K562 (cell line): ENCODE measurements around the gene VARS1. TPM values are rescaled to one million over a fixed set of nuclear protein-coding genes. Genes with fewer than 3 reads are reported as not detected.

ENCODE experiments used
- BACH1 ChIP-seq: fragments of 200-800 bp; sonication (Bioruptor generic); IDR thresholded peaks from 2 replicates; pipeline ENCODE4 v1.6.1; 2016; ENCODE audit warnings: missing genetic modification characterization, missing compliant biosample characterization
- CBX1 ChIP-seq: sonication (generic); IDR thresholded peaks from 2 replicates; pipeline ENCODE4 v1.6.1; 2016; ENCODE audit warnings: antibody characterized with exemption, low read depth, mild to moderate bottlenecking
- CCAR2 ChIP-seq: fragments of 200-400 bp; formaldehyde crosslinking; IDR thresholded peaks from 2 replicates; pipeline ENCODE4 v1.6.1; 2017; ENCODE audit warnings: mild to moderate bottlenecking, low read depth, low read length
- CXXC5 ChIP-seq: fragments of 250-450 bp; sonication (Bioruptor Pico); IDR thresholded peaks from 2 replicates; pipeline ENCODE4 v1.8.0; 2022; ENCODE audit warnings: inconsistent platforms, mild to moderate bottlenecking, moderate library complexity
- DPF2 ChIP-seq: fragments of 450-650 bp; IDR thresholded peaks from 2 replicates; pipeline ENCODE4 v1.6.1; 2016
- EP400 ChIP-seq: fragments of 450-650 bp; IDR thresholded peaks from 2 replicates; pipeline ENCODE4 v1.6.1; 2017; ENCODE audit warnings: antibody characterized with exemption, mild to moderate bottlenecking, moderate library complexity
- EZH2 ChIP-seq: IDR thresholded peaks from 2 replicates; pipeline ENCODE4 v1.6.1; 2012; ENCODE audit warnings: low read depth, mild to moderate bottlenecking, inconsistent platforms, low read length, borderline replicate concordance
- HDAC3 ChIP-seq: fragments of 450-650 bp; IDR thresholded peaks from 2 replicates; pipeline ENCODE4 v1.6.1; 2018; ENCODE audit warnings: borderline replicate concordance, mild to moderate bottlenecking, moderate library complexity; ENCODE audit not compliant: partially characterized antibody
- HNRNPLL ChIP-seq: fragments of 200-400 bp; formaldehyde crosslinking; IDR thresholded peaks from 2 replicates; pipeline ENCODE4 v1.6.1; 2017; ENCODE audit warnings: low read length, low read depth, mild to moderate bottlenecking; ENCODE audit not compliant: poor library complexity, severe bottlenecking
- JUN ChIP-seq, 2 experiments: sonication (generic) in 1 of 2; formaldehyde crosslinking in 1 of 2; IDR thresholded peaks; 2 replicates each; pipeline versions ENCODE4 v1.6.1 to v1.8.0; 2012 to 2022; ENCODE audit warnings: borderline replicate concordance in 2 of 2, mild to moderate bottlenecking in 2 of 2, improper control_type of control experiment in 1 of 2, low read depth in 1 of 2, low read length in 1 of 2, missing genetic modification reagents in 1 of 2
- JUNB ChIP-seq: fragments of 450-650 bp; formaldehyde crosslinking; conservative IDR thresholded peaks from 2 replicates; pipeline ENCODE4 v1.4.0; 2020; ENCODE audit warnings: mild to moderate bottlenecking
- NR4A1 ChIP-seq, 2 experiments: fragments of 250-450 bp in 1 of 2; fragments of 450-650 bp in 1 of 2; sonication (Bioruptor Pico) in 1 of 2; IDR thresholded peaks; 2 replicates each; pipeline versions ENCODE4 v1.4.0 to v1.6.1; 2016 to 2020; ENCODE audit warnings: mild to moderate bottlenecking in 2 of 2, missing compliant biosample characterization in 1 of 2, missing genetic modification characterization in 1 of 2, moderate library complexity in 1 of 2
- POLR2B ChIP-seq: fragments of 450-650 bp; IDR thresholded peaks from 2 replicates; pipeline ENCODE4 v1.6.1; 2018; ENCODE audit warnings: low read depth; ENCODE audit not compliant: partially characterized antibody
- PTBP1 ChIP-seq: fragments of 200-400 bp; formaldehyde crosslinking; IDR thresholded peaks from 2 replicates; pipeline ENCODE4 v1.6.1; 2017; ENCODE audit warnings: low read depth, low read length
- RBM14 ChIP-seq: fragments of 200-400 bp; formaldehyde crosslinking; IDR thresholded peaks from 2 replicates; pipeline ENCODE4 v1.6.1; 2018; ENCODE audit warnings: low read depth, mild to moderate bottlenecking, low read length, moderate library complexity, borderline replicate concordance; ENCODE audit not compliant: insufficient read depth
- SRSF3 ChIP-seq: fragments of 200-400 bp; formaldehyde crosslinking; IDR thresholded peaks from 2 replicates; pipeline ENCODE4 v1.6.1; 2016; ENCODE audit warnings: mild to moderate bottlenecking, low read length, moderate library complexity; ENCODE audit not compliant: insufficient read depth
- ZBTB33 ChIP-seq: sonication (generic); formaldehyde crosslinking; IDR thresholded peaks from 2 replicates; pipeline ENCODE4 v1.8.1; 2023; ENCODE audit warnings: mild to moderate bottlenecking, missing genetic modification reagents
- ZNF232 ChIP-seq: sonication (generic); formaldehyde crosslinking; IDR thresholded peaks from 2 replicates; pipeline ENCODE4 v1.8.0; 2022; ENCODE audit warnings: mild to moderate bottlenecking, missing genetic modification reagents
- ZNF384 ChIP-seq: IDR thresholded peaks from 2 replicates; pipeline ENCODE4 v1.6.1; 2012; ENCODE audit warnings: low read depth, low read length, improper control_type of control experiment
- polyA plus RNA-seq, 8 experiments: library from polyadenylated mRNA; depleted of rRNA in 4 of 8; stranded (reverse) in 5 of 8; unstranded in 3 of 8; fragments of >200 nt; fragmentation: Nextera tagmentation in 2 of 8; fragmentation: Illumina TruSeq in 1 of 8; extraction: Ambion mirVana in 2 of 8; extraction: Trizol in 1 of 8; gene quantifications; 2 replicates each; pipeline versions ENCODE4 v1.2.1 to v1.2.3, GENCODE V29; 2011 to 2014; ENCODE audit warnings: inconsistent platforms in 1 of 8, missing spikeins in 1 of 8
- total RNA-seq, 7 experiments: library from RNA; depleted of rRNA in 6 of 7; stranded (reverse); fragments of >200 nt in 6 of 7; fragmentation: Illumina TruSeq in 2 of 7; extraction: Trizol in 2 of 7; gene quantifications; 2 replicates each; pipeline versions ENCODE4 v1.2.1 to v1.2.3, GENCODE V29; 2011 to 2021; ENCODE audit warnings: low replicate concordance in 1 of 7
- TF ChIP-seq, protein P1 (sequence below): fragments of 150-350 bp; conservative IDR thresholded peaks from 2 replicates; pipeline ENCODE4 v1.6.1; 2014; ENCODE audit warnings: low read length
- TF ChIP-seq, protein P2 (sequence below): IDR thresholded peaks from 2 replicates; pipeline ENCODE4 v1.6.1; 2011; ENCODE audit not compliant: insufficient read length; ENCODE audit errors: extremely low read depth
- TF ChIP-seq, protein P3 (sequence below): fragments of 250-450 bp; sonication (Bioruptor Pico); IDR thresholded peaks from 2 replicates; pipeline ENCODE4 v1.8.0; 2021; ENCODE audit warnings: borderline replicate concordance, mild to moderate bottlenecking, moderate library complexity; ENCODE audit not compliant: poor library complexity, severe bottlenecking

The VARS1 gene
- total and polyA plus RNA-seq, 9 of the 15 experiments (the other 6 are each of a cell fraction or from before 2014, with no cell fraction given): 2.9 to 488 (median 130) TPM

GRCh38 chr6:31837369-31838113 lies 42.0 kb upstream of the VARS1 start (continued):
- no peak for TF ChIP-seq RBM14
- no peak for TF ChIP-seq DPF2
- no peak for TF ChIP-seq NR4A1 (CRISPR knock-in tag; IDR thresholded peaks at IDR 0.05)
- TF ChIP-seq NR4A1 (tag; IDR thresholded peaks at IDR 0.05): no peak
- TF ChIP-seq, protein P1, sequence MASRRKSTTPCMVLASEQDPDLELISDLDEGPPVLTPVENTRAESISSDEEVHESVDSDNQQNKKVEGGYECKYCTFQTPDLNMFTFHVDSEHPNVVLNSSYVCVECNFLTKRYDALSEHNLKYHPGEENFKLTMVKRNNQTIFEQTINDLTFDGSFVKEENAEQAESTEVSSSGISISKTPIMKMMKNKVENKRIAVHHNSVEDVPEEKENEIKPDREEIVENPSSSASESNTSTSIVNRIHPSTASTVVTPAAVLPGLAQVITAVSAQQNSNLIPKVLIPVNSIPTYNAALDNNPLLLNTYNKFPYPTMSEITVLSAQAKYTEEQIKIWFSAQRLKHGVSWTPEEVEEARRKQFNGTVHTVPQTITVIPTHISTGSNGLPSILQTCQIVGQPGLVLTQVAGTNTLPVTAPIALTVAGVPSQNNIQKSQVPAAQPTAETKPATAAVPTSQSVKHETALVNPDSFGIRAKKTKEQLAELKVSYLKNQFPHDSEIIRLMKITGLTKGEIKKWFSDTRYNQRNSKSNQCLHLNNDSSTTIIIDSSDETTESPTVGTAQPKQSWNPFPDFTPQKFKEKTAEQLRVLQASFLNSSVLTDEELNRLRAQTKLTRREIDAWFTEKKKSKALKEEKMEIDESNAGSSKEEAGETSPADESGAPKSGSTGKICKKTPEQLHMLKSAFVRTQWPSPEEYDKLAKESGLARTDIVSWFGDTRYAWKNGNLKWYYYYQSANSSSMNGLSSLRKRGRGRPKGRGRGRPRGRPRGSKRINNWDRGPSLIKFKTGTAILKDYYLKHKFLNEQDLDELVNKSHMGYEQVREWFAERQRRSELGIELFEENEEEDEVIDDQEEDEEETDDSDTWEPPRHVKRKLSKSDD: no peak
- TF ChIP-seq ZNF232 (CRISPR knock-in tag): no peak
- no peak for TF ChIP-seq HNRNPLL
- TF ChIP-seq JUNB (CRISPR knock-in tag): no peak
- TF ChIP-seq SRSF3: no peak
- TF ChIP-seq ZNF384: no peak
- TF ChIP-seq CBX1: no peak
- TF ChIP-seq JUN (IDR thresholded peaks at IDR 0.05; ENCODE audit: borderline replicate concordance, low read depth, low read length): no peak
- TF ChIP-seq JUN (CRISPR knock-in tag; IDR thresholded peaks at IDR 0.05; ENCODE audit: borderline replicate concordance): no peak
- TF ChIP-seq, protein P2, sequence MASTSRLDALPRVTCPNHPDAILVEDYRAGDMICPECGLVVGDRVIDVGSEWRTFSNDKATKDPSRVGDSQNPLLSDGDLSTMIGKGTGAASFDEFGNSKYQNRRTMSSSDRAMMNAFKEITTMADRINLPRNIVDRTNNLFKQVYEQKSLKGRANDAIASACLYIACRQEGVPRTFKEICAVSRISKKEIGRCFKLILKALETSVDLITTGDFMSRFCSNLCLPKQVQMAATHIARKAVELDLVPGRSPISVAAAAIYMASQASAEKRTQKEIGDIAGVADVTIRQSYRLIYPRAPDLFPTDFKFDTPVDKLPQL: no peak
- TF ChIP-seq, protein P3, sequence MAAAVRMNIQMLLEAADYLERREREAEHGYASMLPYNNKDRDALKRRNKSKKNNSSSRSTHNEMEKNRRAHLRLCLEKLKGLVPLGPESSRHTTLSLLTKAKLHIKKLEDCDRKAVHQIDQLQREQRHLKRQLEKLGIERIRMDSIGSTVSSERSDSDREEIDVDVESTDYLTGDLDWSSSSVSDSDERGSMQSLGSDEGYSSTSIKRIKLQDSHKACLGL (CRISPR knock-in tag): no peak
- TF ChIP-seq PTBP1: no peak
- TF ChIP-seq ZBTB33 (CRISPR knock-in tag): no peak
- TF ChIP-seq EZH2: no peak
- no peak for TF ChIP-seq BACH1 (tag)
- no peak for TF ChIP-seq CXXC5
- no peak for TF ChIP-seq EP400
- no peak for TF ChIP-seq CCAR2
- TF ChIP-seq HDAC3: no peak
- no peak for TF ChIP-seq POLR2B
